Mucosa of stomach (tissue), 1 donor: ENCODE results near the gene COL5A2.

Experiments
- H3K27me3 ChIP-seq: one replicate; pipeline ENCODE4 v1.7.0; 2013; ENCODE audit warnings: mild to moderate bottlenecking, low read length; ENCODE audit not compliant: control insufficient read depth, insufficient read depth
- H3K36me3 ChIP-seq: one replicate; pipeline ENCODE4 v1.7.0; 2013; ENCODE audit warnings: low read length; ENCODE audit not compliant: control insufficient read depth, insufficient read depth
- H3K4me1 ChIP-seq: one replicate; pipeline ENCODE4 v1.7.0; 2013; ENCODE audit warnings: mild to moderate bottlenecking, low read length; ENCODE audit not compliant: control insufficient read depth, insufficient read depth
- H3K4me3 ChIP-seq: one replicate; pipeline ENCODE4 v1.7.0; 2013; ENCODE audit warnings: low read length
- H3K9ac ChIP-seq: one replicate; pipeline ENCODE4 v1.7.0; 2013; ENCODE audit warnings: mild to moderate bottlenecking, low read length, moderate library complexity
- H3K9me3 ChIP-seq: one replicate; pipeline ENCODE4 v1.7.0; 2013; ENCODE audit warnings: mild to moderate bottlenecking, low read length, moderate library complexity; ENCODE audit not compliant: control insufficient read depth
- donor health status: Pancreatic carcinoma.

The COL5A2 gene

DNA sequence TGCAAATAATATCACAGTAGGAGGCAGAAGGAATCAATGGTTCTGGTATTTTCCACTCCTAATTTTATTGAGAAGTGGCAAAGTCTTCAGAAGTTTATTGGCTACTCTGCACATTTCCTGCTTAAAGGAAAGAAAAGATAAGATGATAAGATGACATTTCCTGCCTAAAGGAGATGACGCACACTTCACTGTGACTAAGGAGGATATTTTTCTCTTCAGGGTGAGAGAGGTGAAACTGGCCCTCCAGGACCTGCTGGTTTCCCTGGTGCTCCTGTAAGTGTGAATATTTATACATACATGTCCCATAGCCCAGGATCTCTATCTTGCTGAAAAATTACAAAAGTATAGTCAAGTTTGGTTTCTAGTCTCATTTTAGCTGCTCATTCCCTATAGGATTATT, 177.5 kb downstream of the COL5A2 start:
- no peaks in the 10 kb centered on the region for H3K36me3 ChIP-seq

DNA sequence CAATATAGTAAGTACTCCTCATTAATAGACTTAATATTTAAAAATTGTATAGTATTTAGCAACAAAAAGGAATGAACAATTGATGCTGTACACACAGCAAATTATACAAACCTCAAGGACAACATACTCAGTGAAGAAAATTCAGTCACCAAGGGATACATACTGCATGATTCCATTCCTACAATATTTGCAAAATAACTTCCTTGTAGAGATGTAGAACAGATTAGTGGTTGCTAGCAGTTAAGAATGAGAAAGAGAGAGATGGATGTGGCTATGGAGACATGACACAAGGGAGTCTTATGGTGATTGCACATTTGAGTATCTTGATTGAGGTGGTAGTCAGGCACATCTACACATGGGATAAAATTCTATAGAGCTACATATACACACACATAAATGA, 179.3 kb downstream of the COL5A2 start:
- no peaks in the 10 kb centered on the region for H3K36me3 ChIP-seq
- no peaks in the 10 kb centered on the region for H3K9me3 ChIP-seq
- no peak overlapping the region for H3K4me3 ChIP-seq
- no peaks in the 10 kb centered on the region for H3K4me1 ChIP-seq
- no peaks in the 10 kb centered on the region for H3K27me3 ChIP-seq
- no peak overlapping the region for H3K9ac ChIP-seq

More for the DNA sequence above, 177.5 kb downstream of the COL5A2 start:
- no peaks in the 10 kb centered on the region for H3K4me1 ChIP-seq
- no peaks in the 10 kb centered on the region for H3K9me3 ChIP-seq
- no peak overlapping the region for H3K9ac ChIP-seq
- no peaks in the 10 kb centered on the region for H3K27me3 ChIP-seq
- H3K4me3 ChIP-seq = no peak overlapping the region

DNA sequence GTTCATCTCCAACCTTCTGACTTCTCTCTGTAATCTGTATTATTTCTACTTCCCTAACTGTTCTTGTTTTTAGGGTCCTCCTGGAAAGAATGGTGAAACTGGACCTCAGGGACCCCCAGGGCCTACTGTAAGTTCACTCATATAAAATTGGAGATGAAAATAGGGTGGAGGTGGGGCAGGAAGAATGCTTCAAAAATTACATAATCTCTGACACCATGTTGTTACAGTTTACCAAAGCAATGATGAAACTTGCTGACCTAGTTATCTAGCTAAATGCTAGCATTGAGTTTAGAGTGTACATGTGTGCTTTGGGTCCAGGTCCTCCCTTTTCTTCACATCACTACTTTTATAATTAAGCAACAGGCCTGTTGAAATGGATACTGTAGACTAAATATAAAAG, 182.3 kb downstream of the COL5A2 start:
- no peaks in the 10 kb centered on the region for H3K4me1 ChIP-seq
- H3K4me3 ChIP-seq = no peak overlapping the region
- no peaks in the 10 kb centered on the region for H3K27me3 ChIP-seq
- no peaks in the 10 kb centered on the region for H3K9me3 ChIP-seq
- H3K36me3 ChIP-seq = no peaks in the 10 kb centered on the region
- no peak overlapping the region for H3K9ac ChIP-seq

DNA sequence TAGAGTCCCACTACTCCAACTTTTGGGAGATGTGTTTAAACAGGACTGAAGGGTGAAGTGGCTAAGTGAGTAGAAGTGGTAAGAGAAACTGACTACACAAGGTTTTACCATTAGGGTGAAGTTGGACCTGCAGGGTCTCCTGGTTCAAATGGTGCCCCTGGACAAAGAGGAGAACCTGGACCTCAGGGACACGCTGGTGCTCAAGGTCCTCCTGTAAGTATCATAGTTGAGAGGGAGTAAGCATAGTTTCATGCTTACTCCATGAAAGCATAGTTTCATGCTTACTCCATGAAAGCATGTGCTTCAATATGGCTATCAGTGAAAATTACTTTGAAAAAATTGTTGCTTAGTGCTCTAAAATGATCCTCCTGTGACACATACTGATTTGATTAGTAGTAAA, 186.3 kb downstream of the COL5A2 start:
- Histone ChIP-seq H3K4me1 (no peaks in the 10 kb centered on the region), H3K9ac (no peak overlapping the region), H3K27me3 (no peaks in the 10 kb centered on the region), H3K4me3 (no peak overlapping the region), H3K36me3 (no peaks in the 10 kb centered on the region), H3K9me3 (no peaks in the 10 kb centered on the region)

DNA sequence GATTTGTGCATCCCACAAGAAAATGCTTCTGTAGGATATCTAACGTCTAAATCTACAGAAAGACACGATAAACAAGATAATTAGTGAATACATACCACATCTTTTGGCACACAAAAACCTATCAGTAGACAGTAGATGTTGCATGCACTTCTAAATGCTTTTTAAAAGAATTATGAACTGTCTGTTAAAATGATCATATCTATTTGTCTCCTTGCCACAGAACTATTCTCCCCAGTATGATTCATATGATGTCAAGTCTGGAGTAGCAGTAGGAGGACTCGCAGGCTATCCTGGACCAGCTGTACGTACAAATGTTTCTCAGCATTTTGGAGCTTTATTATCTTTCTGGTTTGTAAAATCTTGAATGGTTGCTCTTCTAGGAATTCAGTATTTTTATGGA, 192.7 kb downstream of the COL5A2 start:
- Histone ChIP-seq H3K4me1 (no peaks in the 10 kb centered on the region), H3K9ac (no peak overlapping the region), H3K27me3 (no peaks in the 10 kb centered on the region), H3K4me3 (no peak overlapping the region), H3K9me3 (no peaks in the 10 kb centered on the region), H3K36me3 (no peaks in the 10 kb centered on the region)

DNA sequence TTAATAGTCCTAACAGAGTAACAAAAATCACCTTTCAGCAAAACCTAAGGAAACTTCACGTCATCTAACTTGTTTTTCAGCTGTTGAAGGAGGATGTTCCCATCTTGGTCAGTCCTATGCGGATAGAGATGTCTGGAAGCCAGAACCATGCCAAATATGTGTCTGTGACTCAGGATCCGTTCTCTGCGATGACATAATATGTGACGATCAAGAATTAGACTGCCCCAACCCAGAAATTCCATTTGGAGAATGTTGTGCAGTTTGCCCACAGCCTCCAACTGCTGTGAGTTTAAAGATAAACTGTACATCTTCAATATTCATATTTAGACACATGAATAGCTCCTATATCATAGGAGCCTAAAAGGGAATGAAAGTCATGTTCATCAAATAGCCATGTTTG, 194.9 kb downstream of the COL5A2 start:
- Histone ChIP-seq H3K4me3 (no peak overlapping the region), H3K27me3 (no peaks in the 10 kb centered on the region), H3K9ac (no peak overlapping the region), H3K36me3 (no peaks in the 10 kb centered on the region), H3K4me1 (no peaks in the 10 kb centered on the region), H3K9me3 (no peaks in the 10 kb centered on the region)

DNA sequence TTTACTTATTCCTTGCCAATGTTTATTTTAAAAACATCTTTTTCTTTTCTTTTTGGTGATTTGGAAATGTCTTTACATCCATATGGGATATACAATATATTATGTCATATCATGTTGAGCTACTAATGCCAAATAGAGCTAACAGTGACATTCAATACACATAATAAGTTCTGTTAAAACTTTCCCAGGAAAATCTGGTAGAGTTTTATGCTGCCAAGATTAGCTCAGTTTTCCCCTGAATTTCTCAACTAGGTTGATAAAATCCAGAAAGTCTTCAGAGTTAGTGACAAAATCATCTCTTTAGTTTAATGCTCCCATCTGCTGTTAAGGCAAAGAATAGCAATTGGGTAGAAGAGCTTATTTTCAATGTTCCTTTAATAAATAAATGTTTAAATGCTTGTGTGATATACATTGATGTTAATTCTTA, 195.5 kb downstream of the COL5A2 start:
- H3K36me3 ChIP-seq = no peaks in the 10 kb centered on the region
- H3K27me3 ChIP-seq = no peaks in the 10 kb centered on the region
- H3K4me1 ChIP-seq = no peaks in the 10 kb centered on the region
- H3K9ac ChIP-seq = no peak overlapping the region
- H3K9me3 ChIP-seq = no peaks in the 10 kb centered on the region
- no peak overlapping the region for H3K4me3 ChIP-seq

DNA sequence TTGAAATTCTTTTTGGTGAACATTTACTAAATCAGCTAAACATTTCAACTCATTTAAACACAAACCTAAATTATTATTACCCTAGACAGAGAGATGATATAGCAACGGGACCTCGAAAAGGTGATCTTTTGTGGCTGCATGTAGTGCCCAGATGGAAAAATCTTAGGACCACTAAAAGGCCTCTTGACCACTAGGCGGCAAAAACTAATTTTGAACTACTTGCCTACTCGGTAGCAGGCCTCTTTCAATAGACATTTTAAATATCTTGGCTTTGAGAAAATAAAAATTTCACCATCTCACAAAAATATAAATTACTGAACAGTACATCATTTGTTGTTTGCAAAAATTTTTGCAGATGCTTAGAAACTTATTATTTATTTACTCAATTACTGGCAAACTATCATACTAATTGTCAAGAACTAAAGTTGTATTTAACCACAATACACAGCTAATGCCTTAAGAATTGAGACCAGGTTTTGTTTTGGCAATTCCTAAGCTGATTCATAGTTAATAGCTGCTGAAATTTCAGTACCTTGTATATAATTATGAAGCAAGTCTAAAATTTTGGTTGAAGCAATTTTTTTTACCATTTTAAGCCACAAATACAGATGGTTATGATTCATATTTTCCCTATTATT, 196.0 kb downstream of the COL5A2 start:
- Histone ChIP-seq H3K4me1 (no peaks in the 10 kb centered on the region), H3K9me3 (no peaks in the 10 kb centered on the region), H3K4me3 (no peak overlapping the region), H3K9ac (no peak overlapping the region), H3K36me3 (no peaks in the 10 kb centered on the region), H3K27me3 (no peaks in the 10 kb centered on the region)
